Endothelial cell (in vitro differentiated cells): ENCODE data around the gene MST1. TPM values are rescaled to one million over a fixed set of nuclear protein-coding genes. Genes with fewer than 3 reads are reported as not detected.

Experiments
- DNase-seq: peaks from one replicate; pipeline ENCODE4 v3.0.0; 2021; ENCODE audit warnings: low spot score
- H3K27ac Mint-ChIP-seq: one replicate; pipeline ENCODE4 v1.8.0; 2021; ENCODE audit warnings: mixed read lengths, inconsistent platforms; ENCODE audit not compliant: unreplicated experiment
- H3K27me3 Mint-ChIP-seq: one replicate; pipeline ENCODE4 v1.8.0; 2021; ENCODE audit warnings: mild to moderate bottlenecking, moderate library complexity, mixed read lengths, inconsistent platforms; ENCODE audit not compliant: unreplicated experiment
- H3K36me3 Mint-ChIP-seq: one replicate; pipeline ENCODE4 v1.8.0; 2021; ENCODE audit warnings: mild to moderate bottlenecking, low read depth, mixed read lengths, inconsistent platforms; ENCODE audit not compliant: unreplicated experiment
- H3K4me1 Mint-ChIP-seq: one replicate; pipeline ENCODE4 v1.8.0; 2021; ENCODE audit warnings: mild to moderate bottlenecking, mixed read lengths, inconsistent platforms; ENCODE audit not compliant: unreplicated experiment
- H3K4me3 Mint-ChIP-seq: one replicate; pipeline ENCODE4 v1.8.0; 2021; ENCODE audit warnings: mild to moderate bottlenecking, mixed read lengths, inconsistent platforms; ENCODE audit not compliant: unreplicated experiment
- H3K9me3 Mint-ChIP-seq: one replicate; pipeline ENCODE4 v1.8.0; 2021; ENCODE audit warnings: mixed read lengths, inconsistent platforms; ENCODE audit not compliant: unreplicated experiment
- total RNA-seq: library from RNA; stranded (reverse); fragmentation: NEBNext Ultra II Directional; extraction: Animal tissue kit (Norgen Biotek cat#: 25700); gene quantifications from one replicate; pipeline ENCODE4 v1.2.1, GENCODE V29; 2021; ENCODE audit not compliant: unreplicated experiment
- TF ChIP-seq, protein P1 (sequence below): fragments of 200-600 bp; sonication (generic); IDR thresholded peaks from one replicate; pipeline ENCODE4 v1.5.0; 2021; ENCODE audit warnings: antibody characterized with exemption; ENCODE audit not compliant: unreplicated experiment

MST1 gene
- total RNA-seq, 1 donor from 2014 or later, result 22.0 TPM

DNA sequence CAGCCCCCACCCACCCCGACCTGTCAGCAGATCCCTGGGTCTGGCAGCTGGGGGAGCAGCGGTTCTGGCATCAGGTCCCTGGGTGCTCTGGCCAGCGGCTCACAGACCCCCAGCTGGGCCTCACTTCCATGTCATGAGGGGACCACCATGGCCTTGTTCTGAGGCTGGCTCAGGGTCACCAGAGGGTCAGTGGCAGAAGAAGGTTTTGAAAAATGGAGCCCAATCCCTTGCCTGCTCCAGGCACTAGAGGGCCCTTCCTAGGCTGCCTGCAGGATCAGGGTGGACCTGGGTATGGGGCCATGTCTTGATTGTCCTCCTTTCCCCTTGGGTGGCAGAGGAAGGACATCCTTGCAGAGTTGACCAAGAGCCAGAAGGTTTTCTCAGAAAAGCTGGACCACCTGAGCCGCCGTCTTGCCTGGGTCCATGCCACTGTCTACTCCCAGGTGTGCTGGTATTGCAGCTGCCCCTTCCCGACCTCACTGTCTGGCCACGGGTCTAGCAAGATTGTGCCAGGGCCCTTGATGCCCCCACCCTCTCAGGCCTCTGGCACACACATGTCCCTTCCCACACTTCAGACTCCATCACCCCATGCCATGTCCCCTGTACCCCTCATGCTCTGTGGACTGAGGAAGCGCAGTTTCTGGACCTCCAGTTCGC lies 17.3 kb upstream of the MST1 start:
- H3K9me3 Mint-ChIP-seq, result no peaks in the 10 kb centered on the region
- H3K27ac Mint-ChIP-seq, result no peak overlapping the region
- peaks cover 9% of the 10 kb centered on the region for H3K27me3 Mint-ChIP-seq
- H3K4me1 Mint-ChIP-seq, result peaks cover 26% of the 10 kb centered on the region
- DNase-seq, result no peak
- TF ChIP-seq, protein P1, sequence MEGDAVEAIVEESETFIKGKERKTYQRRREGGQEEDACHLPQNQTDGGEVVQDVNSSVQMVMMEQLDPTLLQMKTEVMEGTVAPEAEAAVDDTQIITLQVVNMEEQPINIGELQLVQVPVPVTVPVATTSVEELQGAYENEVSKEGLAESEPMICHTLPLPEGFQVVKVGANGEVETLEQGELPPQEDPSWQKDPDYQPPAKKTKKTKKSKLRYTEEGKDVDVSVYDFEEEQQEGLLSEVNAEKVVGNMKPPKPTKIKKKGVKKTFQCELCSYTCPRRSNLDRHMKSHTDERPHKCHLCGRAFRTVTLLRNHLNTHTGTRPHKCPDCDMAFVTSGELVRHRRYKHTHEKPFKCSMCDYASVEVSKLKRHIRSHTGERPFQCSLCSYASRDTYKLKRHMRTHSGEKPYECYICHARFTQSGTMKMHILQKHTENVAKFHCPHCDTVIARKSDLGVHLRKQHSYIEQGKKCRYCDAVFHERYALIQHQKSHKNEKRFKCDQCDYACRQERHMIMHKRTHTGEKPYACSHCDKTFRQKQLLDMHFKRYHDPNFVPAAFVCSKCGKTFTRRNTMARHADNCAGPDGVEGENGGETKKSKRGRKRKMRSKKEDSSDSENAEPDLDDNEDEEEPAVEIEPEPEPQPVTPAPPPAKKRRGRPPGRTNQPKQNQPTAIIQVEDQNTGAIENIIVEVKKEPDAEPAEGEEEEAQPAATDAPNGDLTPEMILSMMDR, result no peak
- peaks cover 7% of the 10 kb centered on the region for H3K36me3 Mint-ChIP-seq
- no peak overlapping the region for H3K4me3 Mint-ChIP-seq

DNA sequence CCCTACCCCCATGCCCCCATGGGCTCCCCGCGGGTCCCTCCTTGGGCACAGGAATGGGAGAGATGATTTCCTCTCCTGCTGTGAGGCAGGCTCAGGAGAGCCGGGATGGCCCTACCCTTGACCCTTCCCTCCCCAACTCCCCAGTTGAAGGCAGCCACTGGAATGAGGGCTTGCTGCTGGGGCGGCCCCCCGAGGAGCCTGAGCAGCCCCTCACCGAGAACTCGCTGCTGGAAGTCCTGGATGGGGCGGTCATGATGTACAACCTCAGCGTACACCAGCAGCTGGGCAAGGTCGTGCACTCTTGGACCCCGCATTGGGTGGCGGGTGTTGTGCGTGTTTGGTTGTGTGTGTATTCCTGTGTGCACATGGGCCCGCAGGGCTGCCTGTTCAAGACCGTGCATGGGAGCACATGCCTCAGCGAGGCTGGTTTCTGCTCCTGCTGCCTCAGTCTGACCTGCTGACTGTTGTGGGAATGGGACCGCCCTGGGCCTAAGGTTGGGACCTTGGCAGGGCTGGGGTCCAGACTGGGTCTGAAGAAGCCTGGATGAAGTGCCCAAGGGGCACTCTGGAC lies 16.2 kb upstream of the MST1 start:
- Mint-ChIP-seq H3K36me3 (peaks cover 7% of the 10 kb centered on the region), H3K27ac (no peak overlapping the region), H3K4me1 (peaks cover 26% of the 10 kb centered on the region), H3K4me3 (no peak overlapping the region), H3K9me3 (no peaks in the 10 kb centered on the region), H3K27me3 (peaks cover 9% of the 10 kb centered on the region)
- DNase-seq, result no peak
- TF ChIP-seq, protein P1, result no peak

DNA sequence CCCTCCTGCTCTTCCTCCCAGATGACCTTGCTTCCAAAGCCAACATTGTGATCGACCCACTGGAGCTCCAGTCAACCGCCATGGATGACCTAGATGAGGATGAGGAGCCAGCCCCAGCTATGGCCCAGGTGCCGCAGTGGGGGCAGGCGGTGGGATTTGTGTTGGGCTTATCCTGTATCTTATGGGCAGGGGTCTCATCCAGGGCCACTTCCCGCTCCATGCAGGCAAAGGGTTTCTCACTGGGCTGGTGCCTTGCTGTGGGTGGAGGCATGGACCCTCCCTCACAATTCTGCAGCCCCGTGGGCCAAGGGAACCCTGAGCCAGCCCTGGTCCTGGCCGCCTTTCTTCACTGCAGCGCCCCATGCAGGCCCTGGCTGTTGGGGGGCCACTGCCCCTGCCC lies 15.4 kb upstream of the MST1 start:
- H3K27ac Mint-ChIP-seq, result peak overlapping the region; percentile 74

DNA sequence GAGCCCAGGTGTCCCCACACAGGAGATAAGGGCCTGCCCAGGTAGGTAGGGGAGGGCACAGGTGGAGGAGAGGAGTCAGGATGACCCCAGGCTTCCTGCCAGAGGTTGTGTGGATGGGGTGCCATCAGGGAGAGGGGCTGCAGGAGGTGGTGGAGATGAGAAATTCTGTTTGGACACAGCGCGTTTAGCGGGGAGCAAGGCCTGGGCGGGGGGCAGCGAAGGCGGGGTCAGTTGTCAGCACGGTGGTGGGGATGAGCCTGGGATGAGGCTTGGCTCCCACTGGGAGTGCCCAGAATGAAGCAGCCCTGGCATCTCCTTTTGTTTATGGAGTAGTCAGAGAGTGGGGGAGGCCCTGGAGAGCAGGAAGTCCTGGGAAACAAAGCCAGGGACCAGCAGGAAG lies 14.7 kb upstream of the MST1 start:
- peaks cover 26% of the 10 kb centered on the region for H3K4me1 Mint-ChIP-seq
- peak overlapping the region; percentile 74 for H3K27ac Mint-ChIP-seq
- DNase-seq, result no peak
- H3K27me3 Mint-ChIP-seq, result peaks cover 9% of the 10 kb centered on the region
- TF ChIP-seq, protein P1, result no peak
- H3K36me3 Mint-ChIP-seq, result peaks cover 7% of the 10 kb centered on the region
- no peaks in the 10 kb centered on the region for H3K9me3 Mint-ChIP-seq
- H3K4me3 Mint-ChIP-seq, result peak overlapping the region; percentile 51

More for the DNA sequence above, 15.4 kb upstream of the MST1 start:
- no peak overlapping the region for H3K4me3 Mint-ChIP-seq
- TF ChIP-seq, protein P1, result no peak
- no peaks in the 10 kb centered on the region for H3K9me3 Mint-ChIP-seq
- H3K36me3 Mint-ChIP-seq, result peaks cover 7% of the 10 kb centered on the region
- H3K4me1 Mint-ChIP-seq, result peaks cover 26% of the 10 kb centered on the region
- DNase-seq, result no peak
- peaks cover 9% of the 10 kb centered on the region for H3K27me3 Mint-ChIP-seq

DNA sequence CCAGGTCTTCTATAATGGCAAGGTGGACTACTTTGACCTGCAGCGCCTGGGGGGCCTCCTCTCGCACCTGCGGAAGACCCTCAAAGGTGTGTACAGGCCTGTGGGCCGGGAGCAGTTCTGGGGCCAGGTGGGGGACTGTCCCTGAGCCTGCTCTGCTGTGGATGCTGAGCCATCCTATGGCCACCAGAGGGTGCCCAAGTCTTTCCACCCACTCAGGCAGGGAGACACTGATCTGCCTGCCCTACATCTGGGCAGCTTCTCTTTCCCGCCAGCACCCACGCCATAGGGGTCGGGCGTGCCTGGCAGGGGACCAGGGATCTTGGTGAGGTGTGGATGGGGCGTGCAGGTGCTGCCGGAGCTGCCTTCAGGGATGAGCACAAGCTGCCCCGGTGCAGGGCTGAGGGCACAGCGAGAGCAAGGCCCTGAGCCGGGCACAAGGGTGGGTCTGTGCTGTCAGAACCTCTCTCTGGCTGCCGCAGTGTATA lies 14.2 kb upstream of the MST1 start:
- DNase-seq, result peak; percentile 71
- peak overlapping the region; percentile 74 for H3K27ac Mint-ChIP-seq

More for the DNA sequence above, 14.2 kb upstream of the MST1 start:
- Mint-ChIP-seq H3K4me1 (peaks cover 26% of the 10 kb centered on the region), H3K9me3 (no peaks in the 10 kb centered on the region), H3K4me3 (no peak overlapping the region), H3K36me3 (peaks cover 7% of the 10 kb centered on the region), H3K27me3 (peaks cover 9% of the 10 kb centered on the region)
- TF ChIP-seq, protein P1, result peak; percentile 79
